Lung (tissue), 12 donors: ENCODE measurements around the gene TTLL7. TPM values are rescaled to one million over a fixed set of nuclear protein-coding genes. Genes with fewer than 3 reads are reported as not detected.
A peak's percentile ranks its signal among the peaks of the same experiment; 100 is the strongest.

ENCODE experiments used
- ATAC-seq: fragments of 200-7000 bp; cut with Tn5 transposase; one replicate; pipeline ENCODE4 v1.9.1; 2020; ENCODE audit warnings: moderate number of reproducible peaks; ENCODE audit not compliant: insufficient read depth, low FRiP score
- DNase-seq, 3 donors: peaks; one replicate each; pipeline ENCODE4 v3.0.0-alpha.2; 2013 to 2017
- H3K27ac ChIP-seq, 2 donors: one replicate each; pipeline ENCODE4 v1.5.1; 2013; ENCODE audit warnings: mild to moderate bottlenecking in 2 of 2, moderate library complexity in 2 of 2, control low read depth in 1 of 2, inconsistent platforms in 1 of 2, low read depth in 1 of 2, low read length in 1 of 2
- H3K27me3 ChIP-seq, 3 donors: one replicate each; pipeline ENCODE4 v1.5.1; 2013; ENCODE audit warnings: low read length in 2 of 3; ENCODE audit not compliant: control insufficient read depth in 3 of 3, insufficient read depth in 3 of 3
- H3K36me3 ChIP-seq, 4 donors: one replicate each; pipeline ENCODE4 v1.5.1; 2013; ENCODE audit warnings: low read length in 4 of 4, mild to moderate bottlenecking in 1 of 4, moderate library complexity in 1 of 4; ENCODE audit not compliant: control insufficient read depth in 4 of 4, insufficient read depth in 4 of 4
- H3K4me1 ChIP-seq, 5 donors: one replicate each; pipeline ENCODE4 v1.5.1; 2013; ENCODE audit warnings: low read length in 5 of 5, mild to moderate bottlenecking in 2 of 5, moderate library complexity in 1 of 5; ENCODE audit not compliant: control insufficient read depth in 5 of 5, insufficient read depth in 5 of 5
- H3K4me3 ChIP-seq: one replicate; pipeline ENCODE4 v1.5.1; 2013; ENCODE audit warnings: mild to moderate bottlenecking, control low read depth, moderate library complexity
- H3K9ac ChIP-seq, 2 donors: one replicate each; pipeline ENCODE4 v1.5.1; 2013; ENCODE audit warnings: low read length in 2 of 2, control low read depth in 1 of 2; ENCODE audit not compliant: insufficient read depth in 1 of 2
- H3K9me3 ChIP-seq, 4 donors: one replicate each; pipeline ENCODE4 v1.5.1; 2013; ENCODE audit warnings: low read length in 3 of 4, mild to moderate bottlenecking in 1 of 4, moderate library complexity in 1 of 4; ENCODE audit not compliant: control insufficient read depth in 4 of 4, insufficient read depth in 3 of 4
- WGBS, 2 donors: extraction: QIAGEN DNeasy Blood & Tissue Kit; methylation state at CpG; one replicate each; pipeline ENCODE4 v1.1.7; 2013; 5-methylcytosine and 5-hydroxymethylcytosine counted together
- polyA plus RNA-seq, 2 donors: library from polyadenylated mRNA; stranded (reverse); fragments of 200-250 nt; gene quantifications; one replicate each; pipeline ENCODE4 v1.2.1, GENCODE V29; 2013
- total RNA-seq, 2 donors: library from RNA; depleted of rRNA in 1 of 2; stranded (reverse); fragments of >200 nt in 1 of 2; gene quantifications; one replicate each; pipeline ENCODE4 v1.2.1, GENCODE V29; 2014 to 2021
- TF ChIP-seq, protein P1 (sequence below): IDR thresholded peaks from 2 replicates; pipeline ENCODE4 v1.5.1; 2012; ENCODE audit warnings: mild to moderate bottlenecking; ENCODE audit errors: control extremely low read depth, extremely low read depth
- donor health status: control.
- donor health status: control.
- donor health status: Bipolar disorder and iron deficiency.
- donor health status: healthy.
- donor health status: DM: yes; HTN: yes; CAD: no.

Gene TTLL7
- total and polyA plus RNA-seq, 4 donors = 1.4 to 13.8 (median 9.1) TPM

- Histone ChIP-seq H3K9me3 (no peaks in the 10 kb centered on the region), H3K27ac (peak overlapping the region in 1 of 2 donors; percentile 69), H3K36me3 (no peaks in the 10 kb centered on the region), H3K9ac (no peak overlapping the region), H3K4me3 (peak overlapping the region; percentile 62), H3K27me3 (peaks cover 0 to 25% (median 22%) of the 10 kb centered on the region in 3 donors), H3K4me1 (peaks cover 0 to 6% (median 0%) of the 10 kb centered on the region in 5 donors)
- TF ChIP-seq, protein P1, sequence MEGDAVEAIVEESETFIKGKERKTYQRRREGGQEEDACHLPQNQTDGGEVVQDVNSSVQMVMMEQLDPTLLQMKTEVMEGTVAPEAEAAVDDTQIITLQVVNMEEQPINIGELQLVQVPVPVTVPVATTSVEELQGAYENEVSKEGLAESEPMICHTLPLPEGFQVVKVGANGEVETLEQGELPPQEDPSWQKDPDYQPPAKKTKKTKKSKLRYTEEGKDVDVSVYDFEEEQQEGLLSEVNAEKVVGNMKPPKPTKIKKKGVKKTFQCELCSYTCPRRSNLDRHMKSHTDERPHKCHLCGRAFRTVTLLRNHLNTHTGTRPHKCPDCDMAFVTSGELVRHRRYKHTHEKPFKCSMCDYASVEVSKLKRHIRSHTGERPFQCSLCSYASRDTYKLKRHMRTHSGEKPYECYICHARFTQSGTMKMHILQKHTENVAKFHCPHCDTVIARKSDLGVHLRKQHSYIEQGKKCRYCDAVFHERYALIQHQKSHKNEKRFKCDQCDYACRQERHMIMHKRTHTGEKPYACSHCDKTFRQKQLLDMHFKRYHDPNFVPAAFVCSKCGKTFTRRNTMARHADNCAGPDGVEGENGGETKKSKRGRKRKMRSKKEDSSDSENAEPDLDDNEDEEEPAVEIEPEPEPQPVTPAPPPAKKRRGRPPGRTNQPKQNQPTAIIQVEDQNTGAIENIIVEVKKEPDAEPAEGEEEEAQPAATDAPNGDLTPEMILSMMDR = no peak
- no peak for DNase-seq
- peak; percentile 36 for ATAC-seq
- 52 to 66% methylated on average over 4 of the region's 4 CpGs for WGBS, 2 donors
Observed at GRCh38 chr1:83998205-83998497, 781 bp downstream of the TTLL7 start.

- H3K9me3 ChIP-seq = no peaks in the 10 kb centered on the region
- H3K4me1 ChIP-seq = peaks cover 0 to 6% (median 0%) of the 10 kb centered on the region in 5 donors
- H3K4me3 ChIP-seq = no peak overlapping the region
- no peak overlapping the region for H3K27ac ChIP-seq
- no peak overlapping the region for H3K9ac ChIP-seq
- H3K27me3 ChIP-seq = peaks cover 0 to 25% (median 22%) of the 10 kb centered on the region in 3 donors
- no peaks in the 10 kb centered on the region for H3K36me3 ChIP-seq
- TF ChIP-seq, protein P1 = no peak
- no peak for ATAC-seq
- DNase-seq = no peak
- WGBS, 2 donors = 73 to 88% methylated on average over 3 of the region's 3 CpGs
Observed at GRCh38 chr1:83997631-83998030, 1.3 kb downstream of the TTLL7 start.

DNA sequence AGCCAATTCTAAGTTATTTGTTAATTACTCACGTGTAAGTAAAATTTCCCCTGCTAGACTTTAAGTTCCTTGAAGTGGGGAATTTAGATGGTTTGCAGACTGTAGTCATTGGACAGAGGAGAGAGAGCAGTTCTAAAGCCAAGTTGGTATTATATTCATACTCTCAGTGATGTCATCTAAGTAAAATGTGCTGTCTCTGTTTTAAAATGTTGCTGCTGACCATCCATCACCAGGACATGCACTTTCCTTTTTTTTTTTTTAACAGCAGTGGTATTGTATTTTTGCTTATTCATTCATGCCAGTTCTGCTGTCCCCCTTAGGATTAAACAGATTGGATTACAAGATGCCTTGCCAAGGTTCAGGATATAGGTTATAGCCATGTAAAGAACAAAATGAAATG, 2.3 kb downstream of the TTLL7 start:
- peaks cover 0 to 6% (median 0%) of the 10 kb centered on the region in 5 donors for H3K4me1 ChIP-seq
- H3K27me3 ChIP-seq = peaks cover 0 to 23% (median 22%) of the 10 kb centered on the region in 3 donors
- no peaks in the 10 kb centered on the region for H3K36me3 ChIP-seq
- ATAC-seq (no peak), DNase-seq (peak in 1 of 3 donors; percentile 29)
- H3K9ac ChIP-seq = no peak overlapping the region
- H3K9me3 ChIP-seq = no peaks in the 10 kb centered on the region
- no peak overlapping the region for H3K27ac ChIP-seq
- TF ChIP-seq, protein P1 = no peak
- H3K4me3 ChIP-seq = no peak overlapping the region
- WGBS, 2 donors = 21 to 40% methylated on average over 1 of the region's 1 CpG

DNA sequence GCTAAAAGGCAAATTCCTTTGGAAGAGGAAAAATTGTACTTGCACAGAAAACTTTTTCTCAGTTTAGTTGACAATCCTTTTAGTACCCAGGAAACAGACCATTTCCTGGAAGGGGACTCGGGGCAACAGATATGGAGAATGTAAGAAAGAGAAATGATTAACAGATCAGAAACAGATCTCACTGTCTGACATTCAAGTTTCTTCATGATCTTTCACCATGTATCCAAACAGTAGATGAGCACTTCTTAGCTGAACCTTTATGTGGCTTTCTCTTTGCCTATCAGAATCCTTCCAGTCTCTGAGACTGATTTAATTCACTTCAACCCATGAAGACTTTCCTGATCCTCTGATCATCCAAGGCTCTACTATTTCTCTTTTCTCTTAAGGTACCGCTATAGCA, 2.7 kb downstream of the TTLL7 start:
- no peak overlapping the region for H3K27ac ChIP-seq
- no peaks in the 10 kb centered on the region for H3K36me3 ChIP-seq
- no peak overlapping the region for H3K4me3 ChIP-seq
- TF ChIP-seq, protein P1 = no peak
- peaks cover 0 to 22% (median 20%) of the 10 kb centered on the region in 3 donors for H3K27me3 ChIP-seq
- ATAC-seq (no peak), DNase-seq (no peak)
- no peak overlapping the region for H3K9ac ChIP-seq
- H3K4me1 ChIP-seq = peaks cover 0 to 6% (median 0%) of the 10 kb centered on the region in 5 donors
- WGBS, 2 donors = 53 to 58% methylated on average over 2 of the region's 2 CpGs
- H3K9me3 ChIP-seq = no peaks in the 10 kb centered on the region
